Frontal cortex (tissue), 4 donors: ENCODE data around the gene NHERF2. TPM values are rescaled to one million over a fixed set of nuclear protein-coding genes. Genes with fewer than 3 reads are reported as not detected.

Experiments used
- DNase-seq, 2 donors: peaks; one replicate each; pipeline ENCODE4 v3.0.0; 2012; ENCODE audit warnings: low spot score in 2 of 2
- FAIRE-seq: peaks from 2 replicates; lab custom pipeline; 2012; peaks lifted over from hg19 to GRCh38; lab: Jason Lieb, UNC
- total RNA-seq: library from RNA; depleted of rRNA; stranded (reverse); fragments of >200 nt; gene quantifications from one replicate; pipeline ENCODE4 v1.2.3, GENCODE V29; 2014
- donor health status: control.
- donor health status: control.
- donor health status: control.

Gene NHERF2
- total RNA-seq, 1 donor from 2014 or later, result 13.5 TPM

DNA sequence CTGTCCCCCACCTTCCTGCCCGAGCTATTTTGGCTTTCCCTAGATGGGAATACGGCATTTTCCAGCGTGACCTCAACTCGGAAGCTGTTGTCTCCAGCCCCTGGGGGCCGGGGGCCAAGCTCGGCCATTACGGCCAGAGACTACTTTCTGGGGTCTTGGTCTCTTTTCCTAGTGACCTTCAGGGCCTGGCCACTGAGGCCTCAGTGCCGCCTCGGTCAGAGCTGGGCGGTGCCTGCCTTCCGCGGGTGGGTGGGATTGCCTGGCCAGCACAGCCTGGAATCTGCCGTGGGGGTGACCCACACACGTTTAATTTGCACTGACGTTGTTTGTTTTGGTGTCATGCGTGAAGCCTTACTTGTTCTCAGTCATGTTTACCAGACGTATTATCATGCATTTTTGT is 50.3 kb downstream of the NHERF2 start:
- FAIRE-seq, result no peak

DNA sequence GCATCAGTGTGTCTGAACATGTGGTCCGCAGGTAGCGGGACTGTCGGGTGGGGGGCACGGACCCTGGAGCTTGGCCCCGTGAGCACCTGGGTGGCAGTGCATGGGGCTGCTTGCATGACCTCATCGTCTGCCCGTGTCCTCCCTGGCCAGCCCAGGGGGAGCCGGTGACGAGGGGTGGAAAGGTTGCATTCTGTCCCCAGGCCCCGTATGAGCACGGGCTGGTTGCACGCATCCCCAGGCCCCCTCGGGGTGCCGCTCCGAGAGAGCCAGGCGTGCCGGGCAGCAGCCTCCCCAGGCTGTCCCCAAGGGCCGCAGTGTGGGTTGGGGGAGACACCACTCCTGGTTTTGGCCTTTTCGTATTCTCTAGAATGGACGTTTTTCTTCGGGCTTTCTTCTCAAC is 51.0 kb downstream of the NHERF2 start:
- DNase-seq (no peak), FAIRE-seq (no peak)

More for the DNA sequence above, 50.3 kb downstream of the NHERF2 start:
- no peak for DNase-seq

DNA sequence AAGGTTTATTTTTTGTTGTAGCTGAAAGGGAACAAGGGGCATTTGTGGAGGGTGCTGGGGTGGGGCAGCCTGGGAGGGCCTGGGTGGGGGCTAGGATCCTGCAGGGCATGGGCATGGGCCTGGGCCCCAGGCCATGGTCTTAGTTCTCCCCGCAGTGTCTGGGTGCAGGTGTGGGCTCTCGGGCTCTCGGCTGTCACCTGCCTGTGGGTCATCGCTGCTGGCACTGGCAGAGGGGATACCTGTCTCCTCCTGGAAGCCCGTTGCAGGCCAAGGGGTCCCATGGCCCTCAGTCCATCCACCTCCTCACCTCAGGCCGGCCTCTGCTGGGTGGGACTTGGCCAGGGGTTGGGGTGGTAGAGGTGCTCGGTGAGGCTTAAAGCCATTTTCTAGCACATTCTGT is 51.4 kb downstream of the NHERF2 start:
- no peak for DNase-seq
- no peak for FAIRE-seq

DNA sequence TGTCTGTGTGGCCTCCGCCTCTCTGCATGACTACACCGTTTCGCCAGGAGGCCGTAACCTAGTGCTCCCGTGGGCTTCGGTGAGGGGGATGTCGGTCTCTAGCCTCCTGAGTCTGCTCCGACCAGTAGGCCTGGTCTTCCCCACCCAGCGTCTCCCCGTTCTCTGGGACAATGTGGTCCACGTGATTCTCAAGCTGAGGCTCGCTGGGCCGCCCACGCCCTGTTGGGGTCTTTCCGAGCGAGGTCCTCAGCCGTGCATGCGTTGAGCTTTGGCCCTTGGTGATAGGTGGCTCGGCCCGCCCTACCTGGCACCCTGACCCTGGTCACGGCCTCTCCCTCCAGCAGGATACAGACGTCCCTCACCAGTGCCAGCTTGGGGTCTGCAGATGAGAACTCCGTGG is 52.0 kb downstream of the NHERF2 start:
- FAIRE-seq, result no peak

GRCh38 chr16:2079311-2079800 is 52.7 kb downstream of the NHERF2 start:
- FAIRE-seq (no peak), DNase-seq (no peak)

More for the DNA sequence above, 52.0 kb downstream of the NHERF2 start:
- DNase-seq, result no peak

DNA sequence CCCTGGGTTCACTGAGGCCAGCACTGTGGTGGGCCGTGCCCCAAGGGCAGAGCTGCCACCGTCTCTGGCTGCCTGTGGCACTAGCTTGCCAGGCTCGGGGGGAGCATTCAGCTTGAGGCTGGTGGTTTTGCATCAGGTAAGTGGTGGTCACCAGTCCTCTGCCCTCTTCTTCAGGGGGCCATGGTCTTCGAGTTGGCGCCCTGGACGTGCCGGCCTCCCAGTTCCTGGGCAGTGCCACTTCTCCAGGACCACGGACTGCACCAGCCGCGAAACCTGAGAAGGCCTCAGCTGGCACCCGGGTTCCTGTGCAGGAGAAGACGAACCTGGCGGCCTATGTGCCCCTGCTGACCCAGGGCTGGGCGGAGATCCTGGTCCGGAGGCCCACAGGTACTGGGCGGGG is 53.3 kb downstream of the NHERF2 start:
- DNase-seq (no peak), FAIRE-seq (no peak)

- FAIRE-seq (no peak), DNase-seq (peak in 1 of 2 donors; percentile 38)
These were observed 54.7 kb downstream of the NHERF2 start for GRCh38 chr16:2081201-2082084.

GRCh38 chr16:2082171-2082982 is 55.7 kb downstream of the NHERF2 start:
- DNase-seq (peak in 1 of 2 donors; percentile 40), FAIRE-seq (no peak)

GRCh38 chr16:2082983-2083364 is 56.3 kb downstream of the NHERF2 start:
- DNase-seq (no peak), FAIRE-seq (no peak)

DNA sequence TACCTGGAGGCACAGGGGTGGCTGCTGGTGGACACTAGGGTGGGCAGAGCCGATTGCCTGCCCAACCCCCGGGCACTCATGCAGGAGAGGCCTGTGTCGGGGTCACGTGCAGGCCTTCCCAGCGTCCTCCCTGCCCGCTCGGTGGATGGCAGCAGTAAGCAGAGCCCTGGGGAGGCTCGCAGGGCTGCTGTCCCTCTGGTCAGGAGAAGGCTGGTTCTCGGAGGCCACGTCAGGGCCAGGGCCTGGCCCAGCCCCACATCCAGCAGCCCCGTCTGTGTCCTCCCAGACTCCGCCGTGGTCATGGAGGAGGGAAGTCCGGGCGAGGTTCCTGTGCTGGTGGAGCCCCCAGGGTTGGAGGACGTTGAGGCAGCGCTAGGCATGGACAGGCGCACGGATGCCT is 56.7 kb downstream of the NHERF2 start:
- FAIRE-seq (no peak), DNase-seq (no peak)

DNA sequence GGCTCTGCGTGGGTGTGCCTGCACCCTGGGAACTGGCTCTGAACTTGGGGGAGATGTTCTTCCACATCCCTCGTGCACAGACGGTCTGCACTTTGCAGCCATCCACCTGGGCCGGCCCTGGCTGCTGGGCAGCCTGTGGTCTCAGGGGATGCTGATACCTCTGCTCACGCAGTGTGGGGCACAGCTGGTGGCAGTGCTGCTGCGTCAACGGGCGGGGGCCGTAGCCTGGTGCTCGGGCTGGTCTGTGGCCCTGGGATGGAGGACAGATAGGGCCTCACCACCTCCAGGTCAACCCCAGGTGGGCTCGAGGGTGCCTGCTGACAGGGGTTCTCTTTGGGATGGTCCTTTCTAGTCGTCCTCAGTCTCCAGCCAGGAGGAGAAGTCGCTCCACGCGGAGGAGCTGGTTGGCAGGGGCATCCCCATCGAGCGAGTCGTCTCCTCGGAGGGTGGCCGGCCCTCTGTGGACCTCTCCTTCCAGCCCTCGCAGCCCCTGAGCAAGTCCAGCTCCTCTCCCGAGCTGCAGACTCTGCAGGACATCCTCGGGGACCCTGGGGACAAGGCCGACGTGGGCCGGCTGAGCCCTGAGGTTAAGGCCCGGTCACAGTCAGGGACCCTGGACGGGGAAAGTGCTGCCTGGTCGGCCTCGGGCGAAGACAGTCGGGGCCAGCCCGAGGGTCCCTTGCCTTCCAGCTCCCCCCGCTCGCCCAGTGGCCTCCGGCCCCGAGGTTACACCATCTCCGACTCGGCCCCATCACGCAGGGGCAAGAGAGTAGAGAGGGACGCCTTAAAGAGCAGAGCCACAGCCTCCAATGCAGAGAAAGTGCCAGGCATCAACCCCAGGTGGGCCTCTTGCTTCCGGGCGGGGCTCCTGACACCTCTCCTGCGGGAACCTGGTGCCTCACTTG is 57.4 kb downstream of the NHERF2 start:
- FAIRE-seq (no peak), DNase-seq (peak in 1 of 2 donors; percentile 43)

GRCh38 chr16:2084895-2085625 is 58.4 kb downstream of the NHERF2 start:
- no peak for FAIRE-seq

DNA sequence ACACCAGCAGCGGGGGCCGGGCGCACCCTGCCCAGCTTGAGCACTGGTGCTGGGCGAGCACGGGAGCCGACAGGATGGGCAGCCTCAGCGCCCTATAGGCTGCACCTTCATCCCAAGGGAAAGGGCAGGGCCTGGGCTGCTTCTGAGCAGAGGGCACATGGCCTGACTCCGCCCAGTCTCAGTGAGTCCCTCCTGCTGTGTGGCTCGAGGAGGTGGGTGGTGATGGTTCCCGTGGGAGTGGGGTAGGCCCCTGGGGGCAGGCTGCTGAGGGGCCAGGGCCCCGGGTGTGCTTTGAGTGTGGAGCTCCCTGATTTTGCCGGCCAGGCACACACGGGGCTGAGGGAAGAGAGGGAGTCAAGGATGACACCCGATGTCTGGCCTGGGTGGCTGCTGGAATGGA is 59.0 kb downstream of the NHERF2 start:
- FAIRE-seq (no peak), DNase-seq (peak in 1 of 2 donors; percentile 46)

More at GRCh38 chr16:2084895-2085625, 58.4 kb downstream of the NHERF2 start:
- peak in 1 of 2 donors; percentile 40 for DNase-seq

- FAIRE-seq (no peak), DNase-seq (peak in 1 of 2 donors; percentile 49)
These were observed 59.5 kb downstream of the NHERF2 start for GRCh38 chr16:2086106-2086742.

- FAIRE-seq (no peak), DNase-seq (peak in 1 of 2 donors; percentile 42)
These were observed 60.4 kb downstream of the NHERF2 start for GRCh38 chr16:2086812-2087747.

GRCh38 chr16:2087748-2088631 is 61.3 kb downstream of the NHERF2 start:
- no peak for FAIRE-seq
- peak in 1 of 2 donors; percentile 40 for DNase-seq
